HFFc6 (cell line): ENCODE results near the gene PPL. TPM values are rescaled to one million over a fixed set of nuclear protein-coding genes. Genes with fewer than 3 reads are reported as not detected.

Source experiments
- DNase-seq: peaks from one replicate; pipeline ENCODE4 v3.0.0-alpha.2; 2018
- H3K27ac Mint-ChIP-seq: 2 replicates; pipeline ENCODE4 v1.8.0; 2020; ENCODE audit warnings: mild to moderate bottlenecking, mixed read lengths
- H3K27me3 Mint-ChIP-seq: 2 replicates; pipeline ENCODE4 v1.8.0; 2021; ENCODE audit warnings: mild to moderate bottlenecking, moderate library complexity, mixed read lengths; ENCODE audit not compliant: insufficient read depth
- H3K36me3 Mint-ChIP-seq: 2 replicates; pipeline ENCODE4 v1.8.0; 2021; ENCODE audit warnings: low read depth, mixed read lengths
- H3K4me1 Mint-ChIP-seq: 2 replicates; pipeline ENCODE4 v1.8.0; 2020; ENCODE audit warnings: low read depth, mixed read lengths
- H3K4me3 Mint-ChIP-seq: 2 replicates; pipeline ENCODE4 v1.8.0; 2020; ENCODE audit warnings: mild to moderate bottlenecking, moderate library complexity, mixed read lengths
- H3K9me3 Mint-ChIP-seq: 2 replicates; pipeline ENCODE4 v1.8.0; 2020; ENCODE audit warnings: mild to moderate bottlenecking, mixed read lengths
- total RNA-seq, 6 experiments: library from RNA; stranded (reverse); fragmentation: NEBNext Ultra II Directional; extraction: Animal tissue kit (Norgen Biotek cat#: 25700); gene quantifications; 2 replicates in 1 of 6; 3 replicates in 5 of 6; pipeline ENCODE4 v1.2.3, GENCODE V29; 2021
- TF ChIP-seq, protein P1 (sequence below): fragments of 200-600 bp; sonication (generic); IDR thresholded peaks from 2 replicates; pipeline ENCODE4 v1.5.0; 2021; ENCODE audit warnings: antibody characterized with exemption, mild to moderate bottlenecking

PPL gene
- total RNA-seq, 6 experiments from 2014 or later = 0.02 to 0.06 (median 0.05) TPM; not detected in 3

DNA sequence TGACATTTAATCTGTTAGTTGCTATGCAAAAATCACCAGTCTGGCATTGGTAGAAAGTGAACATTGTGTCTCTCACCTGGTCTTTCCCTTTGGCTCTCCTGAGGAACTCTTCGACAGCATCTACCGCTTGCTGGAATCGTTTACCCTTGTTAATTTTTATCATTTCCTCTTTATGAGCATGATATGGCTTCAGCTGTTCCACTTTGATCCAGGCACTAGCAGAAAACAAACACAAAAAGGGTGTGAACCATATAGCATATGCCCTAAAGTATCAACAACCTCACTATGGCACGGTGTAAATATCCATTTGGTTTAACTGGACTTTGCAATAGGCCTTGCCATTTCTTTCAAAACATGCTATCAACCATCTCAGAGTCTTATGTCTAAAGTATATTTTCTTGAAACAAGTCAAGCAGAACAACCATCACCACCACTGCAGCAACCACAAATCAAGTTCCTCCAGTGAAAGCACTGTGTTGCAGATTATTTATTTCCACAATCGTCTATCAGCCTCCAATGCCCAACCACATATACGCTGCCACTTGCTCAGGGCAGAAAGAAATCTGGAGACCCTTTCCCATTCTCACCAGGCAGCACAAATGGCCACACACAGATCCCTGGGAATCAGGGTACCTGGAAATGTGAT, 104.1 kb downstream of the PPL start:
- Mint-ChIP-seq H3K27me3 (no peaks in the 10 kb centered on the region; the same call in 1 of the 2 replicates), H3K4me1 (peaks cover 4% of the 10 kb centered on the region; the same call in 1 of the 2 replicates), H3K4me3 (no peak overlapping the region), H3K9me3 (no peaks in the 10 kb centered on the region), H3K27ac (peak overlapping the region; percentile 26; the same call in 1 of the 2 replicates), H3K36me3 (peaks cover 28% of the 10 kb centered on the region)
- DNase-seq = no peak
- TF ChIP-seq, protein P1, sequence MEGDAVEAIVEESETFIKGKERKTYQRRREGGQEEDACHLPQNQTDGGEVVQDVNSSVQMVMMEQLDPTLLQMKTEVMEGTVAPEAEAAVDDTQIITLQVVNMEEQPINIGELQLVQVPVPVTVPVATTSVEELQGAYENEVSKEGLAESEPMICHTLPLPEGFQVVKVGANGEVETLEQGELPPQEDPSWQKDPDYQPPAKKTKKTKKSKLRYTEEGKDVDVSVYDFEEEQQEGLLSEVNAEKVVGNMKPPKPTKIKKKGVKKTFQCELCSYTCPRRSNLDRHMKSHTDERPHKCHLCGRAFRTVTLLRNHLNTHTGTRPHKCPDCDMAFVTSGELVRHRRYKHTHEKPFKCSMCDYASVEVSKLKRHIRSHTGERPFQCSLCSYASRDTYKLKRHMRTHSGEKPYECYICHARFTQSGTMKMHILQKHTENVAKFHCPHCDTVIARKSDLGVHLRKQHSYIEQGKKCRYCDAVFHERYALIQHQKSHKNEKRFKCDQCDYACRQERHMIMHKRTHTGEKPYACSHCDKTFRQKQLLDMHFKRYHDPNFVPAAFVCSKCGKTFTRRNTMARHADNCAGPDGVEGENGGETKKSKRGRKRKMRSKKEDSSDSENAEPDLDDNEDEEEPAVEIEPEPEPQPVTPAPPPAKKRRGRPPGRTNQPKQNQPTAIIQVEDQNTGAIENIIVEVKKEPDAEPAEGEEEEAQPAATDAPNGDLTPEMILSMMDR = no peak

Other genes with a start within 250 kb of the PPL start
- gene NUDT16L1, start 243.6 kb downstream of the PPL start, total RNA-seq = 10 to 100 TPM; 33.2 to 41.8 (median 34.3) TPM
- gene ANKS3, start 202.9 kb downstream of the PPL start, total RNA-seq = 10 to 100 TPM; 16.7 to 23.1 (median 19.7) TPM
- gene DNAAF8, start 202.6 kb downstream of the PPL start, total RNA-seq = 1 to 10 TPM; 1.1 to 2.8 (median 1.6) TPM
- gene ZNF500, start 170.0 kb downstream of the PPL start, total RNA-seq = 10 to 100 TPM in 4 of 6 experiments, 1 to 10 TPM in 2; 8.9 to 13.4 (median 10.4) TPM
- not detected for gene SEPTIN12, start 148.8 kb downstream of the PPL start, total RNA-seq
- gene SMIM22, start 141.8 kb downstream of the PPL start, total RNA-seq = not detected
- 10 to 100 TPM; 16.8 to 20.1 (median 18.5) TPM for gene ROGDI, start 134.5 kb downstream of the PPL start, total RNA-seq
- 10 to 100 TPM; 77.6 to 89.4 (median 81.8) TPM for gene GLYR1, start 89.9 kb downstream of the PPL start, total RNA-seq
- 10 to 100 TPM; 21.3 to 24.8 (median 22.0) TPM for gene UBN1, start 89.7 kb downstream of the PPL start, total RNA-seq
- not detected for gene SEC14L5, start 21.2 kb upstream of the PPL start, total RNA-seq
- 10 to 100 TPM; 14.4 to 18.7 (median 16.4) TPM for gene NAGPA, start 96.8 kb upstream of the PPL start, total RNA-seq
- not detected for gene C16orf89, start 128.8 kb upstream of the PPL start, total RNA-seq
- 10 to 100 TPM; 43.5 to 51.3 (median 47.4) TPM for gene ALG1, start 134.7 kb upstream of the PPL start, total RNA-seq
- gene EEF2KMT, start 160.6 kb upstream of the PPL start, total RNA-seq = 10 to 100 TPM; 13.7 to 20.1 (median 15.9) TPM